HG03135 (cell line): ENCODE measurements around the gene GYPC.
"Not testable (repeated sequence)": the region's sequence is repeated elsewhere in the genome, so short reads cannot be mapped to it uniquely, and the experiment has no call there.

Experiments
- ATAC-seq: cut with Tn5 transposase; IDR thresholded peaks from one replicate; pipeline ENCODE4 v1.9.1; 2021; ENCODE audit warnings: mild to moderate bottlenecking, moderate library complexity; ENCODE audit not compliant: unreplicated experiment

Gene GYPC

GRCh38 chr2:126668254-126668653, 12.3 kb downstream of the GYPC start:
- ATAC-seq: no peak

GRCh38 chr2:126669772-126670171, 13.8 kb downstream of the GYPC start:
- ATAC-seq: no peak

GRCh38 chr2:126671488-126671887, 15.5 kb downstream of the GYPC start:
- no peak for ATAC-seq

GRCh38 chr2:126672980-126673605, 17.1 kb downstream of the GYPC start:
- no peak for ATAC-seq

- ATAC-seq: no peak
These were observed 18.3 kb downstream of the GYPC start for GRCh38 chr2:126674075-126674744.

- no peak for ATAC-seq
These were observed 19.7 kb downstream of the GYPC start for GRCh38 chr2:126675637-126676036.

- ATAC-seq: no peak
These were observed 20.5 kb downstream of the GYPC start for GRCh38 chr2:126676221-126677175.

GRCh38 chr2:126677176-126677538, 21.2 kb downstream of the GYPC start:
- no peak for ATAC-seq

GRCh38 chr2:126678269-126679065, 22.5 kb downstream of the GYPC start:
- no peak for ATAC-seq

- no peak for ATAC-seq
These were observed 23.2 kb downstream of the GYPC start for GRCh38 chr2:126679094-126679713.

GRCh38 chr2:126681505-126681904, 25.5 kb downstream of the GYPC start:
- no peak for ATAC-seq

GRCh38 chr2:126685629-126686028, 29.7 kb downstream of the GYPC start:
- ATAC-seq: no peak

GRCh38 chr2:126686286-126686685, 30.3 kb downstream of the GYPC start:
- no peak for ATAC-seq

GRCh38 chr2:126686841-126687485, 31.0 kb downstream of the GYPC start:
- ATAC-seq: no peak

- ATAC-seq: no peak
These were observed 31.5 kb downstream of the GYPC start for GRCh38 chr2:126687503-126687902.

- ATAC-seq: not testable (repeated sequence)
These were observed 32.6 kb downstream of the GYPC start for GRCh38 chr2:126688594-126688993.

GRCh38 chr2:126692241-126692640, 36.3 kb downstream of the GYPC start:
- not testable (repeated sequence) for ATAC-seq

- ATAC-seq: not testable (repeated sequence)
These were observed 37.1 kb downstream of the GYPC start for GRCh38 chr2:126692934-126693592.
